IMR-90 (cell line): ENCODE results near the gene STXBP2. TPM values are rescaled to one million over a fixed set of nuclear protein-coding genes. Genes with fewer than 3 reads are reported as not detected.

Source experiments
- ATAC-seq: fragments of 200-7000 bp; cut with Tn5 transposase; 2 replicates; pipeline ENCODE4 v1.9.1; 2020; ENCODE audit warnings: low read depth, mild to moderate bottlenecking, moderate library complexity
- BruUV-seq: library from RNA; stranded (reverse); fragments of 400-500 nt; replicated peaks from 2 replicates; lab custom pipeline; 2021; lab: Mats Ljungman, UMichigan
- CTCF ChIA-PET: fragments of 300-600 bp; formaldehyde crosslinking; extraction: SDS; loops from one replicate; lab custom pipeline; 2021; ENCODE audit warnings: antibody characterized with exemption; lab: Yijun Ruan, JAX
- POLR2A ChIA-PET: fragments of 300-600 bp; sonication (Branson Sonifier 250); formaldehyde crosslinking; loops from one replicate; lab custom pipeline; 2022; ENCODE audit warnings: antibody characterized with exemption; ENCODE audit not compliant: unreplicated experiment; lab: Charles Lee
- DNase-seq: peaks from one replicate; pipeline ENCODE4 v3.0.0; 2013
- H2AFZ ChIP-seq: replicated peaks from 2 replicates; pipeline ENCODE3; 2013; ENCODE audit warnings: low read length, mild to moderate bottlenecking; ENCODE audit not compliant: poor library complexity
- H2AK5ac ChIP-seq: 2 replicates; pipeline ENCODE4 v1.6.1; 2013; ENCODE audit warnings: low read depth, low read length, inconsistent platforms
- H2AK9ac ChIP-seq: replicated peaks from 2 replicates; pipeline ENCODE3; 2013; ENCODE audit warnings: mild to moderate bottlenecking, low read depth, low read length, moderate library complexity; ENCODE audit not compliant: poor library complexity
- H2BK120ac ChIP-seq: 2 replicates; pipeline ENCODE4 v1.6.1; 2013; ENCODE audit warnings: low read depth, low read length, inconsistent platforms
- H2BK15ac ChIP-seq: 3 replicates; pipeline ENCODE4 v1.6.1; 2013; ENCODE audit warnings: low read depth, low read length, inconsistent platforms
- H2BK20ac ChIP-seq: 2 replicates; pipeline ENCODE4 v1.6.1; 2013; ENCODE audit warnings: low read depth, mild to moderate bottlenecking, inconsistent platforms, low read length, moderate library complexity
- H2BK5ac ChIP-seq: 2 replicates; pipeline ENCODE4 v1.6.1; 2013; ENCODE audit warnings: mild to moderate bottlenecking, low read depth, low read length, inconsistent platforms; ENCODE audit not compliant: poor library complexity, severe bottlenecking
- H3K14ac ChIP-seq: replicated peaks from 2 replicates; pipeline ENCODE4 v1.6.1; 2013; ENCODE audit warnings: low read depth, low read length, inconsistent platforms
- H3K18ac ChIP-seq: 2 replicates; pipeline ENCODE4 v1.6.1; 2013; ENCODE audit warnings: low read depth, low read length, control low read depth
- H3K23ac ChIP-seq: 2 replicates; pipeline ENCODE4 v1.6.1; 2013; ENCODE audit warnings: low read depth, low read length, inconsistent platforms
- H3K27ac ChIP-seq: 2 replicates; pipeline ENCODE4 v1.5.1; 2013; ENCODE audit warnings: mild to moderate bottlenecking, control low read depth, low read length; ENCODE audit not compliant: insufficient read depth
- H3K27me3 ChIP-seq: 2 replicates; pipeline ENCODE4 v1.6.1; 2013; ENCODE audit warnings: low read length; ENCODE audit not compliant: control insufficient read depth, insufficient read depth
- H3K36me3 ChIP-seq: 2 replicates; pipeline ENCODE4 v1.6.1; 2013; ENCODE audit warnings: low read length, mixed read lengths; ENCODE audit not compliant: control insufficient read depth, insufficient read depth
- H3K4ac ChIP-seq: 2 replicates; pipeline ENCODE4 v1.6.1; 2013; ENCODE audit warnings: low read depth, low read length, inconsistent platforms
- H3K4me1 ChIP-seq: 2 replicates; pipeline ENCODE4 v1.6.1; 2013; ENCODE audit warnings: low read length, mixed read lengths; ENCODE audit not compliant: control insufficient read depth, insufficient read depth
- H3K4me2 ChIP-seq: 2 replicates; pipeline ENCODE4 v1.6.1; 2013; ENCODE audit warnings: low read depth, mild to moderate bottlenecking, control low read depth, low read length, moderate library complexity
- H3K4me3 ChIP-seq: 2 replicates; pipeline ENCODE4 v1.5.1; 2013; ENCODE audit warnings: low read depth, mild to moderate bottlenecking, control low read depth, low read length, moderate library complexity; ENCODE audit not compliant: insufficient read depth
- H3K56ac ChIP-seq: 2 replicates; pipeline ENCODE4 v1.6.1; 2013; ENCODE audit warnings: low read length, inconsistent platforms; ENCODE audit not compliant: insufficient read depth; ENCODE audit errors: extremely low read depth
- H3K79me1 ChIP-seq, 2 experiments: 2 replicates each; pipeline ENCODE4 v1.6.1; 2013; ENCODE audit warnings: low read length in 2 of 2, inconsistent platforms in 1 of 2, low read depth in 1 of 2
- H3K9ac ChIP-seq: 2 replicates; pipeline ENCODE4 v1.6.1; 2013; ENCODE audit warnings: low read depth, low read length, control low read depth
- H3K9me1 ChIP-seq: 2 replicates; pipeline ENCODE4 v1.6.1; 2013; ENCODE audit warnings: low read length, inconsistent platforms; ENCODE audit not compliant: insufficient read depth
- H3K9me3 ChIP-seq: 2 replicates; pipeline ENCODE4 v1.6.1; 2013; ENCODE audit warnings: low read length; ENCODE audit not compliant: control insufficient read depth, insufficient read depth
- H4K20me1 ChIP-seq: 2 replicates; pipeline ENCODE4 v1.6.1; 2013; ENCODE audit warnings: low read length, inconsistent platforms; ENCODE audit not compliant: insufficient read depth
- H4K5ac ChIP-seq: 2 replicates; pipeline ENCODE4 v1.6.1; 2013; ENCODE audit warnings: mild to moderate bottlenecking, low read depth, low read length, control low read depth
- H4K8ac ChIP-seq, 2 experiments: 2 replicates each; pipeline ENCODE4 v1.6.1; 2013; ENCODE audit warnings: low read depth in 2 of 2, low read length in 2 of 2, control low read depth in 1 of 2, inconsistent platforms in 1 of 2
- H4K91ac ChIP-seq: 2 replicates; pipeline ENCODE4 v1.6.1; 2013; ENCODE audit warnings: low read depth, low read length, inconsistent platforms; ENCODE audit not compliant: insufficient read depth
- MAFK ChIP-seq: IDR thresholded peaks from 2 replicates; pipeline ENCODE4 v1.6.1; 2012; ENCODE audit warnings: low read depth, low read length, improper control_type of control experiment
- WGBS, 2 experiments: methylation state at CpG; one replicate each; pipeline versions ENCODE4 v1.1.5 to v1.1.7; 2013; ENCODE audit warnings: missing lambda C conversion rate in 2 of 2; ENCODE audit not compliant: insufficient read length in 1 of 2; ENCODE audit errors: extremely low coverage in 2 of 2; 5-methylcytosine and 5-hydroxymethylcytosine counted together
- dilution Hi-C: fragments of 300-500 bp; cut with HindIII; formaldehyde crosslinking; loops from one replicate; pipeline ENCODE4 v1.14.3; 2018; ENCODE audit warnings: low sequenced_read_pairs; ENCODE audit not compliant: unreplicated experiment
- in situ Hi-C: fragments of 300-500 bp; cut with MboI; formaldehyde crosslinking; loops from 3 replicates; pipeline ENCODE4 v1.14.3; 2019; ENCODE audit warnings: low sequenced_read_pairs, inconsistent platforms, mixed read lengths
- intact Hi-C: fragments of 100-400 bp; cut with micrococcal nuclease; formaldehyde crosslinking; loops from 2 replicates; pipeline ENCODE4 v1.10.0; 2022
- microRNA-seq, 2 experiments: library from miRNA; stranded (forward) in 1 of 2; unstranded in 1 of 2; fragments of 10-50 nt in 1 of 2; fragments of <30 nt in 1 of 2; gene quantifications in 1 of 2; microRNA quantifications in 1 of 2; one replicate each; pipeline versions ENCODE3 to v1.1.0; 2013 to 2020; ENCODE audit not compliant: insufficient read depth in 1 of 2, insufficient read length in 1 of 2, unreplicated experiment in 1 of 2
- polyA plus RNA-seq, 3 experiments: library from polyadenylated mRNA; depleted of rRNA; stranded (reverse); fragments of >200 nt; gene quantifications; 2 replicates each; pipeline ENCODE4 v1.2.3, GENCODE V29; 2012; ENCODE audit warnings: low replicate concordance in 1 of 3
- small RNA-seq, 5 experiments: library from RNA; depleted of rRNA; stranded (forward); fragments of <200 nt; gene quantifications; one replicate each; pipeline ENCODE3, GENCODE V24; 2012
- total RNA-seq: library from RNA; depleted of rRNA; stranded (reverse); fragments of >200 nt; gene quantifications from 2 replicates; pipeline ENCODE4 v1.2.3, GENCODE V29; 2012; rRNA removed

The STXBP2 gene
- total and polyA plus RNA-seq, 2 of the 4 experiments (the other 2 are of a cell fraction): 3.9 to 12.6 TPM

- no peaks in the 10 kb centered on the region for H3K4me1 ChIP-seq
- H3K14ac ChIP-seq: no peak overlapping the region
- no peak overlapping the region for H3K9ac ChIP-seq
- no peak overlapping the region for H3K18ac ChIP-seq
- peaks cover 2% of the 10 kb centered on the region; the same call in 1 of the 2 replicates for H3K9me3 ChIP-seq
- DNase-seq: no peak
- no TSS peak for BruUV-seq
- no peak overlapping the region for H3K4ac ChIP-seq
- no peak overlapping the region for H3K27ac ChIP-seq
- no peak overlapping the region for H2AK5ac ChIP-seq
- H3K4me2 ChIP-seq: no peak overlapping the region
- dilution Hi-C loops (no loop called here), intact Hi-C loops (no loop called here), in situ Hi-C loops (no loop called here)
- TF ChIP-seq MAFK: no peak
- H2AFZ ChIP-seq: no peak overlapping the region
- H3K9me1 ChIP-seq: no peaks in the 10 kb centered on the region
- no peak overlapping the region for H4K91ac ChIP-seq
- H2BK5ac ChIP-seq: no peak overlapping the region
- no peak overlapping the region for H2AK9ac ChIP-seq
- WGBS, 2 experiments: no CpG with 5 or more reads among the region's 4 CpGs
- H3K4me3 ChIP-seq: no peak overlapping the region
- no peaks in the 10 kb centered on the region for H3K36me3 ChIP-seq
- H3K23ac ChIP-seq: no peak overlapping the region
- ATAC-seq: no peak
- H2BK120ac ChIP-seq: no peak overlapping the region
- no peaks in the 10 kb centered on the region for H3K79me1 ChIP-seq
- H4K8ac ChIP-seq: no peak overlapping the region
- H2BK20ac ChIP-seq: no peak overlapping the region
- no peak overlapping the region for H2BK15ac ChIP-seq
- POLR2A ChIA-PET: no interaction called here
- H4K5ac ChIP-seq: no peak overlapping the region
- CTCF ChIA-PET: no interaction called here
- no peaks in the 10 kb centered on the region for H4K20me1 ChIP-seq
- no peak overlapping the region for H3K56ac ChIP-seq
- H3K27me3 ChIP-seq: peaks cover 16% of the 10 kb centered on the region
These were observed 57.6 kb downstream of the STXBP2 start for GRCh38 chr19:7694499-7694898.

Small RNA genes within 50 kb of the gene (microRNA-seq; reads per million reads assigned to microRNA genes)
- 0 reads per million in 2 experiments for gene MIR6792

Small RNA genes within 50 kb of the gene (small RNA-seq; reads per million reads assigned to genes)
- gene MIR6792: 0 reads per million in 5 experiments

Other genes starting within 250 kb of the STXBP2 start
- gene PEX11G, start 148.1 kb upstream of the STXBP2 start, total RNA-seq: 0.72 and 1.1 TPM in 2 replicates
- gene PEX11G, start 148.1 kb upstream of the STXBP2 start, polyA plus RNA-seq (2012; rRNA removed): 1.7 and 1.9 TPM in 2 replicates
- 5.4 and 9.2 TPM in 2 replicates for gene ZNF358, start 121.0 kb upstream of the STXBP2 start, total RNA-seq
- gene ZNF358, start 121.0 kb upstream of the STXBP2 start, polyA plus RNA-seq (2012; rRNA removed): 30.7 and 34.9 TPM in 2 replicates
- gene MCOLN1, start 114.5 kb upstream of the STXBP2 start, total RNA-seq: 2.5 and 3.4 TPM in 2 replicates
- 19.6 and 24.3 TPM in 2 replicates for gene MCOLN1, start 114.5 kb upstream of the STXBP2 start, polyA plus RNA-seq (2012; rRNA removed)
- gene PNPLA6, start 101.4 kb upstream of the STXBP2 start, total RNA-seq: 17.9 and 20.0 TPM in 2 replicates
- gene PNPLA6, start 101.4 kb upstream of the STXBP2 start, polyA plus RNA-seq (2012; rRNA removed): 52.7 and 55.6 TPM in 2 replicates
- gene CAMSAP3, start 41.2 kb upstream of the STXBP2 start, total RNA-seq: not detected in 2 replicates
- gene CAMSAP3, start 41.2 kb upstream of the STXBP2 start, polyA plus RNA-seq (2012; rRNA removed): not detected in 2 replicates
- gene XAB2, start 7.6 kb upstream of the STXBP2 start, total RNA-seq: 28.1 and 29.9 TPM in 2 replicates
- 34.4 and 39.4 TPM in 2 replicates for gene XAB2, start 7.6 kb upstream of the STXBP2 start, polyA plus RNA-seq (2012; rRNA removed)
- 1.4 and 5.3 TPM in 2 replicates for gene PET100, start 7.3 kb upstream of the STXBP2 start, total RNA-seq
- 31.4 and 40.0 TPM in 2 replicates for gene PET100, start 7.3 kb upstream of the STXBP2 start, polyA plus RNA-seq (2012; rRNA removed)
- gene PCP2, start 3.4 kb upstream of the STXBP2 start, total RNA-seq: not detected in 2 replicates
- gene PCP2, start 3.4 kb upstream of the STXBP2 start, polyA plus RNA-seq (2012; rRNA removed): not detected in 2 replicates
- not detected in 2 replicates for gene RETN, start 31.9 kb downstream of the STXBP2 start, total RNA-seq
- not detected in 2 replicates for gene RETN, start 31.9 kb downstream of the STXBP2 start, polyA plus RNA-seq (2012; rRNA removed)
- not detected in 2 replicates for gene MCEMP1, start 40.0 kb downstream of the STXBP2 start, total RNA-seq
- 0.15 TPM in 1 of 2 replicates, not detected in the other for gene MCEMP1, start 40.0 kb downstream of the STXBP2 start, polyA plus RNA-seq (2012; rRNA removed)
- gene TRAPPC5, start 43.7 kb downstream of the STXBP2 start, total RNA-seq: 54.7 and 73.0 TPM in 2 replicates
- gene TRAPPC5, start 43.7 kb downstream of the STXBP2 start, polyA plus RNA-seq (2012; rRNA removed): 109 and 185 TPM in 2 replicates
- not detected in 2 replicates for gene FCER2, start 65.0 kb downstream of the STXBP2 start, total RNA-seq
- gene FCER2, start 65.0 kb downstream of the STXBP2 start, polyA plus RNA-seq (2012; rRNA removed): not detected in 2 replicates
- gene CLEC4G, start 95.0 kb downstream of the STXBP2 start, total RNA-seq: not detected in 2 replicates
- not detected in 2 replicates for gene CLEC4G, start 95.0 kb downstream of the STXBP2 start, polyA plus RNA-seq (2012; rRNA removed)
- not detected in 2 replicates for gene CD209, start 110.4 kb downstream of the STXBP2 start, total RNA-seq
- gene CD209, start 110.4 kb downstream of the STXBP2 start, polyA plus RNA-seq (2012; rRNA removed): not detected in 2 replicates
- not detected in 2 replicates for gene CLEC4M, start 126.1 kb downstream of the STXBP2 start, total RNA-seq
- not detected in 2 replicates for gene CLEC4M, start 126.1 kb downstream of the STXBP2 start, polyA plus RNA-seq (2012; rRNA removed)
- 12.7 and 15.0 TPM in 2 replicates for gene EVI5L, start 193.1 kb downstream of the STXBP2 start, total RNA-seq
- gene EVI5L, start 193.1 kb downstream of the STXBP2 start, polyA plus RNA-seq (2012; rRNA removed): 14.6 and 15.0 TPM in 2 replicates
- not detected in 2 replicates for gene PRR36, start 237.3 kb downstream of the STXBP2 start, total RNA-seq
- gene PRR36, start 237.3 kb downstream of the STXBP2 start, polyA plus RNA-seq (2012; rRNA removed): 0.02 and 0.06 TPM in 2 replicates